Osteocyte (in vitro differentiated cells): Measurements from ENCODE around the gene ABHD17B. TPM values are rescaled to one million over a fixed set of nuclear protein-coding genes. Genes with fewer than 3 reads are reported as not detected.

Source experiments
- DNase-seq: peaks from one replicate; pipeline ENCODE4 v3.0.0; 2021; ENCODE audit warnings: mixed read lengths; ENCODE audit not compliant: unreplicated experiment; ENCODE audit errors: extremely low spot score
- H3K27ac Mint-ChIP-seq: one replicate; pipeline ENCODE4 v1.8.0; 2021; ENCODE audit warnings: mild to moderate bottlenecking, mixed read lengths; ENCODE audit not compliant: unreplicated experiment
- H3K27me3 Mint-ChIP-seq: one replicate; pipeline ENCODE4 v1.8.0; 2021; ENCODE audit warnings: mixed read lengths; ENCODE audit not compliant: unreplicated experiment
- H3K36me3 Mint-ChIP-seq: one replicate; pipeline ENCODE4 v1.8.0; 2021; ENCODE audit warnings: mixed read lengths; ENCODE audit not compliant: unreplicated experiment
- H3K4me1 Mint-ChIP-seq: one replicate; pipeline ENCODE4 v1.8.0; 2021; ENCODE audit warnings: mixed read lengths; ENCODE audit not compliant: unreplicated experiment
- H3K4me3 Mint-ChIP-seq: one replicate; pipeline ENCODE4 v1.8.0; 2021; ENCODE audit warnings: mild to moderate bottlenecking, moderate library complexity, mixed read lengths; ENCODE audit not compliant: unreplicated experiment
- H3K9me3 Mint-ChIP-seq: one replicate; pipeline ENCODE4 v1.8.0; 2021; ENCODE audit warnings: mixed read lengths; ENCODE audit not compliant: unreplicated experiment
- CTCF ChIP-seq: fragments of 200-600 bp; sonication (generic); IDR thresholded peaks from 2 replicates; pipeline ENCODE4 v1.5.0; 2021; ENCODE audit warnings: antibody characterized with exemption, mild to moderate bottlenecking, moderate library complexity
- total RNA-seq: library from RNA; stranded (reverse); gene quantifications from 2 replicates; pipeline ENCODE4 v1.2.1, GENCODE V29; 2021

The ABHD17B gene
- total RNA-seq, 1 donor from 2014 or later = 15.6 TPM

- no peak for DNase-seq
- Mint-ChIP-seq H3K4me3 (no peak overlapping the region), H3K27me3 (no peaks in the 10 kb centered on the region), H3K4me1 (peaks cover 25% of the 10 kb centered on the region), H3K9me3 (no peaks in the 10 kb centered on the region), H3K36me3 (peaks cover 2% of the 10 kb centered on the region), H3K27ac (no peak overlapping the region)
- no peak for TF ChIP-seq CTCF
These were observed 13.6 kb upstream of the ABHD17B start for GRCh38 chr9:71924576-71924975.

GRCh38 chr9:71921190-71921814 lies 10.3 kb upstream of the ABHD17B start:
- H3K4me1 Mint-ChIP-seq = peaks cover 17% of the 10 kb centered on the region
- no peak overlapping the region for H3K4me3 Mint-ChIP-seq
- no peak for DNase-seq
- H3K27ac Mint-ChIP-seq = no peak overlapping the region
- peaks cover 8% of the 10 kb centered on the region for H3K36me3 Mint-ChIP-seq
- no peaks in the 10 kb centered on the region for H3K27me3 Mint-ChIP-seq
- TF ChIP-seq CTCF = no peak
- H3K9me3 Mint-ChIP-seq = no peaks in the 10 kb centered on the region

GRCh38 chr9:71920456-71921189 lies 9.6 kb upstream of the ABHD17B start:
- DNase-seq = no peak
- Mint-ChIP-seq H3K4me3 (no peak overlapping the region), H3K27ac (no peak overlapping the region), H3K9me3 (no peaks in the 10 kb centered on the region), H3K36me3 (peaks cover 8% of the 10 kb centered on the region), H3K4me1 (peaks cover 17% of the 10 kb centered on the region), H3K27me3 (no peaks in the 10 kb centered on the region)
- no peak for TF ChIP-seq CTCF

GRCh38 chr9:71918419-71918818 lies 7.4 kb upstream of the ABHD17B start:
- no peak for TF ChIP-seq CTCF
- no peaks in the 10 kb centered on the region for H3K27me3 Mint-ChIP-seq
- peaks cover 19% of the 10 kb centered on the region for H3K4me1 Mint-ChIP-seq
- H3K4me3 Mint-ChIP-seq = no peak overlapping the region
- no peak overlapping the region for H3K27ac Mint-ChIP-seq
- no peaks in the 10 kb centered on the region for H3K9me3 Mint-ChIP-seq
- no peak for DNase-seq
- peaks cover 8% of the 10 kb centered on the region for H3K36me3 Mint-ChIP-seq

GRCh38 chr9:71916834-71917534 lies 6.0 kb upstream of the ABHD17B start:
- H3K36me3 Mint-ChIP-seq = peaks cover 6% of the 10 kb centered on the region
- TF ChIP-seq CTCF = no peak
- H3K4me3 Mint-ChIP-seq = no peak overlapping the region
- DNase-seq = no peak
- H3K27ac Mint-ChIP-seq = no peak overlapping the region
- H3K27me3 Mint-ChIP-seq = no peaks in the 10 kb centered on the region
- H3K9me3 Mint-ChIP-seq = no peaks in the 10 kb centered on the region
- peaks cover 33% of the 10 kb centered on the region for H3K4me1 Mint-ChIP-seq
